Stimulated activated CD8-positive, alpha-beta memory T cell treated with anti-CD3 and anti-CD28 coated beads, Interleukin-4, amount 100 ng/mL, for 1 hour (primary cell): ENCODE measurements around the gene CRYBA2.

Source experiments
- DNase-seq, 2 donors: peaks; one replicate each; pipeline ENCODE4 v3.0.0-alpha.2; 2020; ENCODE audit warnings: low read depth in 2 of 2, low spot score in 1 of 2

CRYBA2 gene

GRCh38 chr2:218999881-219000568, 6.8 kb upstream of the CRYBA2 start:
- no peak for DNase-seq

DNA sequence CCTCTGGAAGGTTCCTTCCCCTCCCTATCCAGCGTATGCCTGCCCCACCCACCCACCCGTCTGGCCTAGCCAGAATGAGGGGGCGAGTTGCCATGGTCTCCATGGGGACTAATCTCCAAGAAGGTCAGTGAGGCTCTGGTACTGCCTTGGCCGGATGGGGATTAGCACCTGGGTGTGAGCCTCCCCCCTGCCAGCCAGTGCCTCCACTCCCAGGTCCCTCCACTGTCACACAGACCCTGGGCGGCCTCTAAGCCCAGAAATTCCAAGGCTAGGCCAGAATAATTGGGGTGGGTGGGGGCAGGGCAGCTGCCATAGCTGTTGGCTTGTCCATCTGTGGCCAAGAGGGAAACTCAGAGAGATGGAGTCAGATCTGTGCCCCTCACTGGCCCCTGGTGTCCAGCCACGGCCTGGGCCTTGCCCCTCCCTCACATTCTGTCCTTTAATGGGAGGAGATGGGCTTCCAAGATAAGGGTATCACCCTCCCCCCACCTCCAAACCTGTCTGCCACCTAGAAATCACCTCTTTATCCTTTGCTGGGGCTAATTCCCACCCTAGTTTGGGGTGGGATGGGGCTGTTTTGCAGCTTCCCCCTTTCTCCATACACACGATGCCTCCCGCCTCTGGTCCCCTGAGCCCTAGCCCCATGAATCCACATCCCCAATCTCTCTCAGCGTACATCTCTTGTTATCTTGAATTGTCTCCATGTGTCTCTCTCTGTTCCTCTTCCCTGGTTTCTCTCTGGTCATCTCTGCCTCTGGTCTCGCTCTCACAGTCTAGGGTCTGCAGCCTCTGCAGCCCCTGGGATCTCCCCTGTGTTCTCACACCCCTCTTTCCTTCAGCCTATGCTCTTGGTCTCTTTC, 6.0 kb upstream of the CRYBA2 start:
- no peak for DNase-seq

- DNase-seq, result no peak
Measured at GRCh38 chr2:218998414-218999002, 5.3 kb upstream of the CRYBA2 start.

GRCh38 chr2:218997731-218998130, 4.5 kb upstream of the CRYBA2 start:
- DNase-seq, result no peak

GRCh38 chr2:218996937-218997336, 3.7 kb upstream of the CRYBA2 start:
- no peak for DNase-seq

- peak; percentile 55 to 58 for DNase-seq
Measured at GRCh38 chr2:218995972-218996711, 2.9 kb upstream of the CRYBA2 start.

- DNase-seq, result no peak
Measured at GRCh38 chr2:218995561-218995960, 2.3 kb upstream of the CRYBA2 start.

DNA sequence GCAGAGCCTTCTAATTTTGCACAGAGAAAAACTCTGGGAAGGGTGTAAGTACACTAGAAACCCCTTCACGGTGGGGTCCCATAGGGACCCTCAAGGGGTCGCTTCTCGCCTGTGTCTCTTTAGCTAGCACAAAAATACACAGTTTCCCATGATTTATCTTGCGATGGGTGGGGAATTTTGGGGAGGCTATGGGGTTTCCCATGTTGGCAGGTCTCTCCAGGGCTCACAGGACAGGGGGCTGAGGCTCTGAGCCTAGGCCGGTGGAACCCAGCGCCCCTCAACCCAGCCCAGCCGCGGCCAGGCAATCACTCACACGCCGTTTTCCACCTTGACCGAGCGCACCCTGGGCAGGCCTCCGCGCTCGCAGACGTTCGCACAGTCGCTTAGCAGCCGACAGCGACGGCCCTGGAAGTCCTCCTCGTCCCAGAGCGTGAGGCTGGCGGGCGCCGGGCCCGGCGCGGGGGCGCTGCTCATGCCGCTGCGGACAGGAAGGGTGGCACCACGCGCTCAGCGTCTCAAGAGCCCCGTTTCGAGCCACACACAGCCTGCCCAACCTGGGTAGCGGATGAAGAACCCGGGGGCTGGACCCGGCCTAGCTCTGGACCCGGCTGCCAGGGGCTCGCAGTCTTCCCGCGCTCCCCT, 398 bp downstream of the CRYBA2 start:
- DNase-seq, result no peak

- no peak for DNase-seq
Measured at GRCh38 chr2:218992196-218992595, 1.0 kb downstream of the CRYBA2 start.

DNA sequence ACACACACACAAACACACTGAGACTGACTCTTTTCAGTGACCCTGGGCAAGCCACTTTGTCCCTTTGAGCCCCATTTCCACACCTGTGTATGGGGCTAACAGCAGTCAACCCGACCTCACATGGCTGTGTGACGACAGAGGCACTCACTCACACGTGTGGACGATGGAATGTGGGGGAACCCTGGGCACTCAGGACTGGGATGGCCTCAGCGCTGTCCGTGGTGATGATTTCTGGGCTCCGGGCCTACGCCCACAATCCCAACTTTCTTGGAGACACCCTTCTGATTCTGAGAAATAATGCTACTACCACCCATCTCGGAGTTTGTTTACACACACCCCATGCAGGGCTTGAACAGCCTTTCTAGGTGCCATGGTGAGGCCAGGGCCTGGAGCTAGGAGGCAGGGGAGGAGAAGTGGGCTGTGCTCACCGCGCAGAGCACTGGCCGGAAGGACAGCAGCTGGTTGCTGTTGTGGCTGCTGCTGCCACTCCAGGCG, 1.5 kb downstream of the CRYBA2 start:
- DNase-seq, result no peak

GRCh38 chr2:218990612-218991011, 2.6 kb downstream of the CRYBA2 start:
- DNase-seq, result no peak

DNA sequence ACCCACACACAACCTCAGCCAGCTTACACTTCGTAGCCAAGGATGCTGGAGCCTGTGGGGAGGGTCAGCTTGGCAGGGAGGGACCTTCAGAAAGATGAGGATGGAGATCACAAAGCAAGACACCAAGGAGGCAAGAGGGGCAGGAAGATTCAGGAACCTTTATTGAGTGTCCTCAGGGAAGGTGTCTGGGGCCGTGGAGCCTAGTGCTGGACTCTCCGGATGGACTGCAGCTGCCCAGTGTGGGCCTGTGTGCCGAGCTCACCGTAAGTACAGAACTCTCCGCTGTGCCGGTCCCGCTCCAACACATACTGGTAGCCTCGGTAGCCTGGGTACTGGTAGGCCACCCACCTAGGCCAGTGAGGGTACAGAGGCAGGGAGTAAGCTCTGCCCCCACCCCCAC, 3.2 kb downstream of the CRYBA2 start:
- no peak for DNase-seq

- no peak for DNase-seq
Measured at GRCh38 chr2:218988650-218989049, 4.6 kb downstream of the CRYBA2 start.

GRCh38 chr2:218988164-218988563, 5.1 kb downstream of the CRYBA2 start:
- DNase-seq, result no peak

GRCh38 chr2:218986148-218986761, 7.0 kb downstream of the CRYBA2 start:
- DNase-seq, result no peak

GRCh38 chr2:218985325-218986091, 7.7 kb downstream of the CRYBA2 start:
- DNase-seq, result no peak

GRCh38 chr2:218985021-218985324, 8.2 kb downstream of the CRYBA2 start, which contains the start of gene FEV:
Gene FEV (minus strand): TSS chr2:218985184. CDS start chr2:218985075, 109 bp downstream.
- no peak for DNase-seq

DNA sequence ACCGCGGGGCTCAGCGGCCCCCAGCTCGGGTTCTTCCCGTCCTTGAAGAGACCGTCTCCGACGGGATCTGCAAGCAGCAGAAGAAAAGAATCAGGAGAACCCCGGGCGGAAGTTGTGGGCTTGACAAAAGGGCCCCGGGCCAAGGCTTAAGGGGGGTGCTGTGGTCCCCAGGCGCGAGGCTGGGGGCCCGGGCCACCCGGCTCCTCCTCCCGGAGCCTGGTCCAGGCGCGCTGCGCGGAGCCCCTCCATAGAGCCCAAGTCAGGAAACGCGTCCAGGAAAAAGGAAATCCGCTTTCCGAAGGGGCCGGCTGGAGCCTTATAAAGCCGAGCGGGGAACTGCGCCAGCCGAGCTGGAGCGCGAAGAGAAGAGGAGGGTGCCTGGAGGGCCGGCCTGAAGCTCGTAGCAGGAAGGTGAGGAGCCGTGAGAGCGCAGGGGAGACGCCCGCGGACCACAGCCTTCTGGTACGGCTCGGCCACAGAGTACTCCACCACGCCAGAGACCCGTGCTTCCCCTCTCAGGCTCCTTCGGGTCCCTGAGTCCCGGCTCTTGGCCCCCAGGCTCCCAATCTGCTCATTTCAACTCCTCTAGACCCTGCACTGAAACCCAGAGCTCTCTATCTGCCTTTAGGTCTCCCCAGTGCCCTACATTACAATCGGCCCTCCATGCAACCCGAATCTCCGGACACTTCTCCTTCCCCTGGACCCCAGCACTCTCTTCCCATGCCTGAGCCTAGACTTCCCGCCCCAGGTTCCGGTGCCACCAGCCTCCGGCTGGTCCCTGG, 8.8 kb downstream of the CRYBA2 start:
- DNase-seq, result no peak

GRCh38 chr2:218983934-218984238, 9.3 kb downstream of the CRYBA2 start:
- no peak for DNase-seq
